Large intestine (tissue), 3 donors: Measurements from ENCODE around the gene CACNB2. TPM values are rescaled to one million over a fixed set of nuclear protein-coding genes. Genes with fewer than 3 reads are reported as not detected.

ENCODE experiments used
- DNase-seq, 2 donors: peaks; one replicate each; pipeline versions ENCODE4 v3.0.0 to v3.0.0-alpha.2; 2013
- H3K27ac ChIP-seq: one replicate; pipeline ENCODE4 v1.5.1; 2013; ENCODE audit warnings: low read length
- H3K27me3 ChIP-seq: 2 replicates; pipeline ENCODE4 v1.6.1; 2013; ENCODE audit warnings: low read length; ENCODE audit not compliant: control insufficient read depth, insufficient read depth
- H3K36me3 ChIP-seq: 2 replicates; pipeline ENCODE4 v1.6.1; 2013; ENCODE audit warnings: low read length; ENCODE audit not compliant: control insufficient read depth, insufficient read depth
- H3K4me1 ChIP-seq: one replicate; pipeline ENCODE4 v1.6.1; 2013; ENCODE audit warnings: low read length; ENCODE audit not compliant: control insufficient read depth, insufficient read depth
- H3K4me3 ChIP-seq: one replicate; pipeline ENCODE4 v1.5.1; 2013; ENCODE audit warnings: low read length
- H3K9me3 ChIP-seq: one replicate; pipeline ENCODE4 v1.6.1; 2013; ENCODE audit warnings: mild to moderate bottlenecking, low read depth, low read length, moderate library complexity; ENCODE audit not compliant: control insufficient read depth
- WGBS: methylation state at CpG from one replicate; pipeline ENCODE4 v1.1.5; 2013; ENCODE audit warnings: low lambda C conversion rate; ENCODE audit not compliant: insufficient coverage; 5-methylcytosine and 5-hydroxymethylcytosine counted together
- polyA plus RNA-seq: library from polyadenylated mRNA; unstranded; fragments of 120-200 nt; gene quantifications from one replicate; pipeline ENCODE4 v1.2.1, GENCODE V29; 2013

The CACNB2 gene
- polyA plus RNA-seq, 1 donor: 8.2 TPM

GRCh38 chr10:18523858-18524257 lies 383.6 kb downstream of the CACNB2 start:
- no peaks in the 10 kb centered on the region for H3K4me1 ChIP-seq
- H3K27me3 ChIP-seq: no peaks in the 10 kb centered on the region
- no peak for DNase-seq
- no peak overlapping the region for H3K4me3 ChIP-seq
- H3K9me3 ChIP-seq: no peaks in the 10 kb centered on the region
- H3K36me3 ChIP-seq: peaks cover 18% of the 10 kb centered on the region
- H3K27ac ChIP-seq: no peak overlapping the region
- 79% methylated on average over 2 of the region's 2 CpGs for WGBS

GRCh38 chr10:18527687-18528086 lies 387.5 kb downstream of the CACNB2 start:
- Histone ChIP-seq H3K27ac (no peak overlapping the region), H3K36me3 (peaks cover 15% of the 10 kb centered on the region), H3K9me3 (peaks cover 2% of the 10 kb centered on the region), H3K4me1 (no peaks in the 10 kb centered on the region), H3K4me3 (no peak overlapping the region), H3K27me3 (no peaks in the 10 kb centered on the region)
- DNase-seq: no peak
- WGBS: 88% methylated on average over 1 of the region's 2 CpGs

GRCh38 chr10:18528292-18528691 lies 388.1 kb downstream of the CACNB2 start:
- Histone ChIP-seq H3K4me1 (no peaks in the 10 kb centered on the region), H3K4me3 (no peak overlapping the region), H3K36me3 (peaks cover 15% of the 10 kb centered on the region), H3K9me3 (peaks cover 2% of the 10 kb centered on the region), H3K27ac (no peak overlapping the region), H3K27me3 (no peaks in the 10 kb centered on the region)
- WGBS: no CpG with 5 or more reads among the region's 3 CpGs
- DNase-seq: no peak

GRCh38 chr10:18532881-18533535 lies 392.8 kb downstream of the CACNB2 start:
- Histone ChIP-seq H3K4me3 (no peak overlapping the region), H3K36me3 (peaks cover 23% of the 10 kb centered on the region), H3K9me3 (peaks cover 2% of the 10 kb centered on the region), H3K4me1 (no peaks in the 10 kb centered on the region), H3K27ac (no peak overlapping the region), H3K27me3 (no peaks in the 10 kb centered on the region)
- WGBS: no CpG with 5 or more reads among the region's 7 CpGs
- no peak for DNase-seq

GRCh38 chr10:18533896-18534295 lies 393.7 kb downstream of the CACNB2 start:
- Histone ChIP-seq H3K9me3 (peaks cover 2% of the 10 kb centered on the region), H3K27ac (no peak overlapping the region), H3K27me3 (no peaks in the 10 kb centered on the region), H3K4me3 (no peak overlapping the region), H3K36me3 (peaks cover 30% of the 10 kb centered on the region), H3K4me1 (no peaks in the 10 kb centered on the region)
- no peak for DNase-seq
- WGBS: no CpG with 5 or more reads among the region's 5 CpGs

GRCh38 chr10:18539335-18539734 lies 399.1 kb downstream of the CACNB2 start:
- no peak for DNase-seq
- peaks cover 33% of the 10 kb centered on the region for H3K36me3 ChIP-seq
- no peaks in the 10 kb centered on the region for H3K4me1 ChIP-seq
- H3K27me3 ChIP-seq: no peaks in the 10 kb centered on the region
- H3K27ac ChIP-seq: no peak overlapping the region
- 97% methylated on average over 11 of the region's 22 CpGs for WGBS
- no peak overlapping the region for H3K4me3 ChIP-seq
- H3K9me3 ChIP-seq: no peaks in the 10 kb centered on the region

- no peak for DNase-seq
- Histone ChIP-seq H3K27me3 (no peaks in the 10 kb centered on the region), H3K36me3 (peaks cover 37% of the 10 kb centered on the region), H3K4me3 (no peak overlapping the region), H3K9me3 (no peaks in the 10 kb centered on the region), H3K4me1 (no peaks in the 10 kb centered on the region), H3K27ac (no peak overlapping the region)
Measured at GRCh38 chr10:18540195-18540594, 400.0 kb downstream of the CACNB2 start.

- no peaks in the 10 kb centered on the region for H3K27me3 ChIP-seq
- no peak overlapping the region for H3K27ac ChIP-seq
- peaks cover 28% of the 10 kb centered on the region for H3K36me3 ChIP-seq
- no peak overlapping the region for H3K4me3 ChIP-seq
- no peak for DNase-seq
- H3K4me1 ChIP-seq: no peaks in the 10 kb centered on the region
- H3K9me3 ChIP-seq: no peaks in the 10 kb centered on the region
Measured at GRCh38 chr10:18542832-18543231, 402.6 kb downstream of the CACNB2 start.

- WGBS: 80% methylated on average over 1 of the region's 7 CpGs
- no peak overlapping the region for H3K4me3 ChIP-seq
- no peak for DNase-seq
- H3K4me1 ChIP-seq: no peaks in the 10 kb centered on the region
- peaks cover 14% of the 10 kb centered on the region for H3K36me3 ChIP-seq
- no peaks in the 10 kb centered on the region for H3K9me3 ChIP-seq
- no peaks in the 10 kb centered on the region for H3K27me3 ChIP-seq
- H3K27ac ChIP-seq: no peak overlapping the region
Measured at GRCh38 chr10:18545621-18546305, 405.5 kb downstream of the CACNB2 start.

- Histone ChIP-seq H3K36me3 (peaks cover 27% of the 10 kb centered on the region), H3K27ac (no peak overlapping the region), H3K4me1 (no peaks in the 10 kb centered on the region), H3K27me3 (no peaks in the 10 kb centered on the region), H3K9me3 (peaks cover 17% of the 10 kb centered on the region), H3K4me3 (no peak overlapping the region)
- no peak for DNase-seq
- WGBS: no CpG with 5 or more reads among the region's 2 CpGs
Measured at GRCh38 chr10:18549105-18549504, 408.9 kb downstream of the CACNB2 start.

- H3K4me1 ChIP-seq: no peaks in the 10 kb centered on the region
Measured at GRCh38 chr10:18551473-18551872, 411.2 kb downstream of the CACNB2 start.

More at GRCh38 chr10:18551473-18551872, 411.2 kb downstream of the CACNB2 start:
- DNase-seq: no peak
- peaks cover 30% of the 10 kb centered on the region for H3K36me3 ChIP-seq
- H3K9me3 ChIP-seq: peaks cover 41% of the 10 kb centered on the region
- H3K27me3 ChIP-seq: no peaks in the 10 kb centered on the region
- no peak overlapping the region for H3K4me3 ChIP-seq
- no peak overlapping the region for H3K27ac ChIP-seq
- WGBS: 100% methylated on average over 1 of the region's 2 CpGs
